Neural cell (in vitro differentiated cells): ENCODE measurements around the gene ZNF563. TPM values are rescaled to one million over a fixed set of nuclear protein-coding genes. Genes with fewer than 3 reads are reported as not detected.

ENCODE experiments used
- H2AFZ ChIP-seq: fragments of 200-600, 300-800 bp; sonication (generic), shearing (Covaris generic); 2 replicates; pipeline ENCODE4 v1.6.0; 2014; ENCODE audit warnings: low read depth, mild to moderate bottlenecking, antibody characterized with exemption, low read length, moderate library complexity
- H3F3A ChIP-seq: fragments of 200-600 bp; shearing (Covaris generic); 2 replicates; pipeline ENCODE4 v1.6.1; 2016; ENCODE audit warnings: mild to moderate bottlenecking, moderate library complexity, mixed read lengths, antibody characterized with exemption, low read length; ENCODE audit not compliant: insufficient read depth, poor library complexity, severe bottlenecking
- H3K27ac ChIP-seq: fragments of 200-600, 300-800 bp; sonication (generic), shearing (Covaris generic); 2 replicates; pipeline ENCODE4 v1.5.1; 2014; ENCODE audit warnings: mild to moderate bottlenecking, low read length, moderate library complexity
- H3K27me3 ChIP-seq: fragments of 300-800, 200-600 bp; sonication (generic), shearing (Covaris generic); 2 replicates; pipeline ENCODE4 v1.6.0; 2014; ENCODE audit warnings: mild to moderate bottlenecking, low read depth, low read length, moderate library complexity; ENCODE audit not compliant: insufficient read depth
- H3K36me3 ChIP-seq: fragments of 300-800, 200-600 bp; sonication (generic), shearing (Covaris generic); 2 replicates; pipeline ENCODE4 v1.5.1; 2014; ENCODE audit warnings: mild to moderate bottlenecking, antibody characterized with exemption, low read length, moderate library complexity; ENCODE audit not compliant: insufficient read depth
- H3K4me2 ChIP-seq: fragments of 300-800, 200-600 bp; sonication (generic), shearing (Covaris generic); 2 replicates; pipeline ENCODE4 v1.6.0; 2014; ENCODE audit warnings: mild to moderate bottlenecking, low read length
- H3K4me3 ChIP-seq: fragments of 300-800, 200-600 bp; sonication (generic), shearing (Covaris generic); 2 replicates; pipeline ENCODE4 v1.5.1; 2014; ENCODE audit warnings: mild to moderate bottlenecking, low read length, moderate library complexity
- H3K79me2 ChIP-seq: fragments of 200-600 bp; shearing (Covaris generic); replicated peaks from 2 replicates; pipeline ENCODE4 v1.6.0; 2014; ENCODE audit warnings: mild to moderate bottlenecking, low read length, moderate library complexity; ENCODE audit not compliant: insufficient read depth
- H3K9ac ChIP-seq: fragments of 300-800, 200-600 bp; sonication (generic), shearing (Covaris generic); 2 replicates; pipeline ENCODE4 v1.6.1; 2016; ENCODE audit warnings: mild to moderate bottlenecking, low read length, mixed read lengths
- H3K9me2 ChIP-seq: fragments of 200-600 bp; shearing (Covaris generic); 2 replicates; pipeline ENCODE4 v1.6.1; 2016; ENCODE audit warnings: mild to moderate bottlenecking, low read length, mixed read lengths; ENCODE audit not compliant: insufficient read depth
- H3K9me3 ChIP-seq: fragments of 200-600, 300-800 bp; sonication (generic), shearing (Covaris generic); 2 replicates; pipeline ENCODE4 v1.6.1; 2016; ENCODE audit warnings: mild to moderate bottlenecking, mixed run types, low read length, moderate library complexity, mixed read lengths
- H4K20me1 ChIP-seq: fragments of 200-600 bp; shearing (Covaris generic); 2 replicates; pipeline ENCODE4 v1.6.1; 2016; ENCODE audit warnings: mild to moderate bottlenecking, mixed run types; ENCODE audit not compliant: insufficient read depth
- CTCF ChIP-seq: fragments of 450-650 bp; IDR thresholded peaks from 2 replicates; pipeline ENCODE4 v1.5.1; 2014; ENCODE audit warnings: antibody characterized with exemption, mild to moderate bottlenecking, moderate library complexity; ENCODE audit not compliant: poor library complexity, severe bottlenecking
- EP300 ChIP-seq: fragments of 450-650 bp; conservative IDR thresholded peaks from 2 replicates; pipeline ENCODE4 v1.6.1; 2014; ENCODE audit warnings: antibody characterized with exemption, mild to moderate bottlenecking, moderate library complexity; ENCODE audit not compliant: poor library complexity, severe bottlenecking
- EZH2 ChIP-seq: fragments of 200-600, 300-800 bp; shearing (Covaris generic), sonication (generic); IDR thresholded peaks from 2 replicates; pipeline ENCODE4 v1.6.1; 2014; ENCODE audit warnings: antibody characterized with exemption, low read length, borderline replicate concordance, mild to moderate bottlenecking; ENCODE audit not compliant: insufficient read depth, poor library complexity, severe bottlenecking
- MXI1 ChIP-seq: fragments of 450-650 bp; conservative IDR thresholded peaks from 2 replicates; pipeline ENCODE4 v1.6.1; 2014; ENCODE audit warnings: antibody characterized with exemption, mild to moderate bottlenecking; ENCODE audit not compliant: poor library complexity, severe bottlenecking
- POLR2AphosphoS5 ChIP-seq: IDR thresholded peaks from 2 replicates; pipeline ENCODE4 v1.6.1; 2012
- RAD21 ChIP-seq: fragments of 450-650 bp; conservative IDR thresholded peaks from 2 replicates; pipeline ENCODE4 v1.6.1; 2014; ENCODE audit warnings: antibody characterized with exemption, mild to moderate bottlenecking, moderate library complexity
- REST ChIP-seq: IDR thresholded peaks from 2 replicates; pipeline ENCODE4 v1.6.1; 2012; ENCODE audit warnings: borderline replicate concordance
- SMC3 ChIP-seq: fragments of 450-650 bp; conservative IDR thresholded peaks from 2 replicates; pipeline ENCODE4 v1.6.1; 2014; ENCODE audit warnings: antibody characterized with exemption, mild to moderate bottlenecking, moderate library complexity; ENCODE audit not compliant: poor library complexity
- TAF1 ChIP-seq: IDR thresholded peaks from 2 replicates; pipeline ENCODE4 v1.6.1; 2012; ENCODE audit warnings: low read depth
- polyA plus RNA-seq: library from polyadenylated mRNA; depleted of rRNA; stranded (reverse); fragments of >200 nt; gene quantifications from 2 replicates; pipeline ENCODE4 v1.2.3, GENCODE V29; 2014

ZNF563 gene
- polyA plus RNA-seq, 1 donor from 2014 or later: 3.6 TPM

DNA sequence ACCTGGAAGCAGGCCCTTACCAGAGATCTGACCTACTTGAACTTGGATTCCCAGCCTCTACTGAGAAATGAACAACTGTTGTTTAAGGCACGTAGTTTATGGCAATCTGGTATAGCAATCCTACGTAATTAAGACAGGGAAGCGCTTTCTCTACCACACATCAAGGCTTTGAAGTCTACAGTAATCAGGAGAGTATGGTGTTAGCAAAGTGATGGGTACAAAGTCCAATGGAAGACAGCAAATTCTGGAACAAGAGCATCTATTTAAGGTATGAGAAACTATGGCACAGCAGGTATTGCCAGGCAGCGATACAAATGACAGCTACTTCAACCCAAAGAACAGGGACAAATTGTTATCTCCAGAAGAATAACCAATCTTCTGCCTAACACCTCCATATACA is 3.1 kb downstream of the ZNF563 start:
- no peaks in the 10 kb centered on the region for H4K20me1 ChIP-seq
- no peak overlapping the region for H3K4me3 ChIP-seq
- no peak overlapping the region for H2AFZ ChIP-seq
- no peaks in the 10 kb centered on the region for H3F3A ChIP-seq
- no peak overlapping the region for H3K27ac ChIP-seq
- no peaks in the 10 kb centered on the region for H3K36me3 ChIP-seq
- H3K9me2 ChIP-seq: no peaks in the 10 kb centered on the region
- H3K27me3 ChIP-seq: peaks cover 5% of the 10 kb centered on the region
- no peak overlapping the region for H3K4me2 ChIP-seq
- H3K79me2 ChIP-seq: no peaks in the 10 kb centered on the region
- no peak overlapping the region for H3K9ac ChIP-seq
- no peaks in the 10 kb centered on the region for H3K9me3 ChIP-seq
- no peak for TF ChIP-seq MXI1
- TF ChIP-seq REST: no peak
- TF ChIP-seq POLR2AphosphoS5: no peak
- no peak for TF ChIP-seq CTCF
- no peak for TF ChIP-seq SMC3
- no peak for TF ChIP-seq EP300
- no peak for TF ChIP-seq TAF1
- no peak for TF ChIP-seq EZH2

DNA sequence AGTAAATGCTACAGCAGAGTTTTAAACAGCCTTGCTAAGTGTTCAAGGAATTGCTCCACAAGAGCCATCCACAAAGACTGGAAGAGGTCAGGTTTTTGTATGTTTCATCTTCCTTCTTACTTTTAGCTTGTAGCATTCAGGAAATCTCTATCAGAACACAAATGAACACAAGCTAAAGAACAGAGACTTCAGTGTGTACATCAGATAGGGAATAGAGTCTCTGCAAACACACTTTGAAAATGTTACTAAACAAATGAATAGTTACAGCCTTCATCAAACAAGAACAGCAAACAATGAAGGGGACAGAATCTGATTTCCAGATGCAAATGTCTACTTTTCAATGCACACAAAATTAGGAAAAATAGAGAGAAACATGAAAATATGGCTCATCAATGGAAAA is 7.7 kb downstream of the ZNF563 start:
- Histone ChIP-seq H3K4me2 (no peak overlapping the region), H3K36me3 (no peaks in the 10 kb centered on the region), H3K4me3 (no peak overlapping the region), H3K27ac (no peak overlapping the region), H4K20me1 (no peaks in the 10 kb centered on the region), H3K9me3 (peaks cover 9% of the 10 kb centered on the region), H3K79me2 (no peaks in the 10 kb centered on the region), H3K9ac (no peak overlapping the region), H3K9me2 (no peaks in the 10 kb centered on the region), H3F3A (no peaks in the 10 kb centered on the region), H3K27me3 (no peaks in the 10 kb centered on the region), H2AFZ (no peak overlapping the region)
- no peak for TF ChIP-seq EZH2
- no peak for TF ChIP-seq RAD21
- TF ChIP-seq REST: no peak
- TF ChIP-seq TAF1: no peak
- TF ChIP-seq EP300: no peak
- TF ChIP-seq SMC3: no peak
- no peak for TF ChIP-seq CTCF
- TF ChIP-seq MXI1: no peak
- no peak for TF ChIP-seq POLR2AphosphoS5
